ENCODE measurements around the gene FSTL1. TPM values are rescaled to one million over a fixed set of nuclear protein-coding genes. Genes with fewer than 3 reads are reported as not detected.

The FSTL1 gene
- total RNA-seq (2022; extraction: Qiagen RNA extraction) = 47.2 to 76.1 TPM (median 62.4 TPM) in 5 replicates

GRCh38 chr3:120450600-120451271 lies at the start of gene FSTL1:
TSS of gene FSTL1 (minus strand) at chr3:120450992. CDS start at chr3:120450746, 246 bp downstream.

DNA sequence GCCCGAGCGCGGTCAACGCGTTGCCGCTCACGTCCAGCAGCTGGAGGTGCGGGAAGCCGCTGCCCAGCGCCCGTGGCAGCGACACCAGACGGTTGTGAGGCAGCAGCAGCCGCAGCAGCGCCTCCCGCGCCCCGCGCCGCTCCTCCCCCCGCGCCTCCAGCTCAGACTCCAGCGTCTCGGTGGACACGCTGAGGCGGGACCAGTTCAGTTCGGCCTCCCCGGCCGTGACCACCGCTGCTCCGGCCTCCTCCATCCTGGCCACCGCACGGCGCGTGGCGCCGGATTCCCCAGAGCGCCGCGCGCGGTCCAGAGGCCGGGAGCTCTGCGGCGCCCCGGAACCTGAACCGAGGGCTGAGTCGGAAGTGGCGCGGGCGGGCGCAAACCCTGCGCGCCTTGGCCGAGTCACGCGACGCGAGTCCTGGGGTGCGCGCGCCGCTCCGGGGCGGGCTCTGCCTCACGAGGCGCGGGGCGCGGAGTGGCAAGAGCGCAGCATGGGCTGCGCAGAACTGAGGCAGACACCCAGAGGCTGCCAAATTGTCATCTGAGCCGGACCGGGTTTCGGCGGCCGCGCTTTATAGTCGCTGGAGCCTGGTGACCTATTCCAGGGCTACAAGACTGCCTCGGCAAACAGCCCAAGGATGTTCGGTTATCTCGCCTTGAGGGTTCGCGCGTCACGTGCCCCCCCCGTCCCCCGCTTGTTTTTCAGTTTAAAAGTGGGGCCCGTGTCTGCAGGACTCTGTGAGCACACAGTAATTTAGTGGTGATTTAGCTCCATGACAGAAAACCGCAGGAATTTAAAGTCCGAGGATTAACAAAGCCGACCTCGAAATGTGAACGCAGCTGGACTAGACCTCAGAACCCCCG lies 101.6 kb downstream of the FSTL1 start, which contains the start of gene LRRC58:
Gene LRRC58 (minus strand): TSS at position 364 of the 864 bp plus-strand sequence. CDS start 111 bp downstream, at position 253.

Other genes with a start within 250 kb of the FSTL1 start
- 0.35 to 0.56 TPM (median 0.44 TPM) in 5 replicates for gene GPR156, start 165.8 kb downstream of the FSTL1 start, total RNA-seq (2022; extraction: Qiagen RNA extraction)
- 11.9 to 15.1 TPM (median 14.0 TPM) in 5 replicates for gene LRRC58, start 101.6 kb downstream of the FSTL1 start, total RNA-seq (2022; extraction: Qiagen RNA extraction)
- 208 to 267 TPM (median 223 TPM) in 5 replicates for gene NDUFB4, start 145.3 kb upstream of the FSTL1 start, total RNA-seq (2022; extraction: Qiagen RNA extraction)
- gene HGD, start 231.2 kb upstream of the FSTL1 start, total RNA-seq (2022; extraction: Qiagen RNA extraction) = 15.0 to 22.1 TPM (median 16.0 TPM) in 5 replicates

Measured in A549 treated with Mapracorat at 1 μM for 4 hours (cell line).